IMR-90 (cell line): Measurements from ENCODE around the gene CAMK4. TPM values are rescaled to one million over a fixed set of nuclear protein-coding genes. Genes with fewer than 3 reads are reported as not detected.

Source experiments
- ATAC-seq: fragments of 200-7000 bp; cut with Tn5 transposase; 2 replicates; pipeline ENCODE4 v1.9.1; 2020; ENCODE audit warnings: low read depth, mild to moderate bottlenecking, moderate library complexity
- BruUV-seq: library from RNA; stranded (reverse); fragments of 400-500 nt; replicated peaks from 2 replicates; lab custom pipeline; 2021; lab: Mats Ljungman, UMichigan
- CTCF ChIA-PET: fragments of 300-600 bp; formaldehyde crosslinking; extraction: SDS; loops from one replicate; lab custom pipeline; 2021; ENCODE audit warnings: antibody characterized with exemption; lab: Yijun Ruan, JAX
- POLR2A ChIA-PET: fragments of 300-600 bp; sonication (Branson Sonifier 250); formaldehyde crosslinking; loops from one replicate; lab custom pipeline; 2022; ENCODE audit warnings: antibody characterized with exemption; ENCODE audit not compliant: unreplicated experiment; lab: Charles Lee
- DNase-seq: peaks from one replicate; pipeline ENCODE4 v3.0.0; 2013
- H2AFZ ChIP-seq: replicated peaks from 2 replicates; pipeline ENCODE3; 2013; ENCODE audit warnings: low read length, mild to moderate bottlenecking; ENCODE audit not compliant: poor library complexity
- H2AK5ac ChIP-seq: 2 replicates; pipeline ENCODE4 v1.6.1; 2013; ENCODE audit warnings: low read depth, low read length, inconsistent platforms
- H2AK9ac ChIP-seq: replicated peaks from 2 replicates; pipeline ENCODE3; 2013; ENCODE audit warnings: mild to moderate bottlenecking, low read depth, low read length, moderate library complexity; ENCODE audit not compliant: poor library complexity
- H2BK120ac ChIP-seq: 2 replicates; pipeline ENCODE4 v1.6.1; 2013; ENCODE audit warnings: low read depth, low read length, inconsistent platforms
- H2BK15ac ChIP-seq: 3 replicates; pipeline ENCODE4 v1.6.1; 2013; ENCODE audit warnings: low read depth, low read length, inconsistent platforms
- H2BK20ac ChIP-seq: 2 replicates; pipeline ENCODE4 v1.6.1; 2013; ENCODE audit warnings: low read depth, mild to moderate bottlenecking, inconsistent platforms, low read length, moderate library complexity
- H2BK5ac ChIP-seq: 2 replicates; pipeline ENCODE4 v1.6.1; 2013; ENCODE audit warnings: mild to moderate bottlenecking, low read depth, low read length, inconsistent platforms; ENCODE audit not compliant: poor library complexity, severe bottlenecking
- H3K14ac ChIP-seq: replicated peaks from 2 replicates; pipeline ENCODE4 v1.6.1; 2013; ENCODE audit warnings: low read depth, low read length, inconsistent platforms
- H3K18ac ChIP-seq: 2 replicates; pipeline ENCODE4 v1.6.1; 2013; ENCODE audit warnings: low read depth, low read length, control low read depth
- H3K23ac ChIP-seq: 2 replicates; pipeline ENCODE4 v1.6.1; 2013; ENCODE audit warnings: low read depth, low read length, inconsistent platforms
- H3K27ac ChIP-seq: 2 replicates; pipeline ENCODE4 v1.5.1; 2013; ENCODE audit warnings: mild to moderate bottlenecking, control low read depth, low read length; ENCODE audit not compliant: insufficient read depth
- H3K27me3 ChIP-seq: 2 replicates; pipeline ENCODE4 v1.6.1; 2013; ENCODE audit warnings: low read length; ENCODE audit not compliant: control insufficient read depth, insufficient read depth
- H3K36me3 ChIP-seq: 2 replicates; pipeline ENCODE4 v1.6.1; 2013; ENCODE audit warnings: low read length, mixed read lengths; ENCODE audit not compliant: control insufficient read depth, insufficient read depth
- H3K4ac ChIP-seq: 2 replicates; pipeline ENCODE4 v1.6.1; 2013; ENCODE audit warnings: low read depth, low read length, inconsistent platforms
- H3K4me1 ChIP-seq: 2 replicates; pipeline ENCODE4 v1.6.1; 2013; ENCODE audit warnings: low read length, mixed read lengths; ENCODE audit not compliant: control insufficient read depth, insufficient read depth
- H3K4me2 ChIP-seq: 2 replicates; pipeline ENCODE4 v1.6.1; 2013; ENCODE audit warnings: low read depth, mild to moderate bottlenecking, control low read depth, low read length, moderate library complexity
- H3K4me3 ChIP-seq: 2 replicates; pipeline ENCODE4 v1.5.1; 2013; ENCODE audit warnings: low read depth, mild to moderate bottlenecking, control low read depth, low read length, moderate library complexity; ENCODE audit not compliant: insufficient read depth
- H3K56ac ChIP-seq: 2 replicates; pipeline ENCODE4 v1.6.1; 2013; ENCODE audit warnings: low read length, inconsistent platforms; ENCODE audit not compliant: insufficient read depth; ENCODE audit errors: extremely low read depth
- H3K79me1 ChIP-seq, 2 experiments: 2 replicates each; pipeline ENCODE4 v1.6.1; 2013; ENCODE audit warnings: low read length in 2 of 2, inconsistent platforms in 1 of 2, low read depth in 1 of 2
- H3K9ac ChIP-seq: 2 replicates; pipeline ENCODE4 v1.6.1; 2013; ENCODE audit warnings: low read depth, low read length, control low read depth
- H3K9me1 ChIP-seq: 2 replicates; pipeline ENCODE4 v1.6.1; 2013; ENCODE audit warnings: low read length, inconsistent platforms; ENCODE audit not compliant: insufficient read depth
- H3K9me3 ChIP-seq: 2 replicates; pipeline ENCODE4 v1.6.1; 2013; ENCODE audit warnings: low read length; ENCODE audit not compliant: control insufficient read depth, insufficient read depth
- H4K20me1 ChIP-seq: 2 replicates; pipeline ENCODE4 v1.6.1; 2013; ENCODE audit warnings: low read length, inconsistent platforms; ENCODE audit not compliant: insufficient read depth
- H4K5ac ChIP-seq: 2 replicates; pipeline ENCODE4 v1.6.1; 2013; ENCODE audit warnings: mild to moderate bottlenecking, low read depth, low read length, control low read depth
- H4K8ac ChIP-seq, 2 experiments: 2 replicates each; pipeline ENCODE4 v1.6.1; 2013; ENCODE audit warnings: low read depth in 2 of 2, low read length in 2 of 2, control low read depth in 1 of 2, inconsistent platforms in 1 of 2
- H4K91ac ChIP-seq: 2 replicates; pipeline ENCODE4 v1.6.1; 2013; ENCODE audit warnings: low read depth, low read length, inconsistent platforms; ENCODE audit not compliant: insufficient read depth
- BHLHE40 ChIP-seq: fragments of 150-350 bp; IDR thresholded peaks from 2 replicates; pipeline ENCODE4 v1.6.1; 2016; ENCODE audit warnings: mild to moderate bottlenecking, low read depth, low read length
- POLR2A ChIP-seq: IDR thresholded peaks from 2 replicates; pipeline ENCODE4 v1.6.1; 2012; ENCODE audit warnings: mild to moderate bottlenecking, low read depth, low read length
- RAD21 ChIP-seq: IDR thresholded peaks from 2 replicates; pipeline ENCODE4 v1.6.1; 2012; ENCODE audit warnings: low read length, improper control_type of control experiment
- RCOR1 ChIP-seq: IDR thresholded peaks from 2 replicates; pipeline ENCODE4 v1.6.1; 2012; ENCODE audit warnings: mild to moderate bottlenecking, low read length, improper control_type of control experiment; ENCODE audit not compliant: insufficient replicate concordance
- RFX5 ChIP-seq: IDR thresholded peaks from 2 replicates; pipeline ENCODE4 v1.8.0; 2012; ENCODE audit warnings: low read depth, mild to moderate bottlenecking, low read length, moderate library complexity
- SMC3 ChIP-seq: fragments of 150-350 bp; IDR thresholded peaks from 2 replicates; pipeline ENCODE4 v1.6.1; 2016; ENCODE audit warnings: low read depth, mild to moderate bottlenecking, antibody characterized with exemption, low read length, moderate library complexity
- WGBS, 2 experiments: methylation state at CpG; one replicate each; pipeline versions ENCODE4 v1.1.5 to v1.1.7; 2013; ENCODE audit warnings: missing lambda C conversion rate in 2 of 2; ENCODE audit not compliant: insufficient read length in 1 of 2; ENCODE audit errors: extremely low coverage in 2 of 2; 5-methylcytosine and 5-hydroxymethylcytosine counted together
- dilution Hi-C: fragments of 300-500 bp; cut with HindIII; formaldehyde crosslinking; loops from one replicate; pipeline ENCODE4 v1.14.3; 2018; ENCODE audit warnings: low sequenced_read_pairs; ENCODE audit not compliant: unreplicated experiment
- in situ Hi-C: fragments of 300-500 bp; cut with MboI; formaldehyde crosslinking; loops from 3 replicates; pipeline ENCODE4 v1.14.3; 2019; ENCODE audit warnings: low sequenced_read_pairs, inconsistent platforms, mixed read lengths
- intact Hi-C: fragments of 100-400 bp; cut with micrococcal nuclease; formaldehyde crosslinking; loops from 2 replicates; pipeline ENCODE4 v1.10.0; 2022
- polyA plus RNA-seq, 3 experiments: library from polyadenylated mRNA; depleted of rRNA; stranded (reverse); fragments of >200 nt; gene quantifications; 2 replicates each; pipeline ENCODE4 v1.2.3, GENCODE V29; 2012; ENCODE audit warnings: low replicate concordance in 1 of 3
- total RNA-seq: library from RNA; depleted of rRNA; stranded (reverse); fragments of >200 nt; gene quantifications from 2 replicates; pipeline ENCODE4 v1.2.3, GENCODE V29; 2012
- TF ChIP-seq, protein P1 (sequence below): conservative IDR thresholded peaks from 2 replicates; pipeline ENCODE4 v1.5.1; 2012; ENCODE audit warnings: mild to moderate bottlenecking, low read depth, low read length, improper control_type of control experiment
- TF ChIP-seq, protein P2 (sequence below): fragments of 150-350 bp; IDR thresholded peaks from 2 replicates; pipeline ENCODE4 v1.6.1; 2016; ENCODE audit warnings: low read depth, mild to moderate bottlenecking, low read length, moderate library complexity, borderline replicate concordance

Gene CAMK4
- total and polyA plus RNA-seq, 2 of the 4 experiments (the other 2 are of a cell fraction) = 3.7 to 4.8 TPM

DNA sequence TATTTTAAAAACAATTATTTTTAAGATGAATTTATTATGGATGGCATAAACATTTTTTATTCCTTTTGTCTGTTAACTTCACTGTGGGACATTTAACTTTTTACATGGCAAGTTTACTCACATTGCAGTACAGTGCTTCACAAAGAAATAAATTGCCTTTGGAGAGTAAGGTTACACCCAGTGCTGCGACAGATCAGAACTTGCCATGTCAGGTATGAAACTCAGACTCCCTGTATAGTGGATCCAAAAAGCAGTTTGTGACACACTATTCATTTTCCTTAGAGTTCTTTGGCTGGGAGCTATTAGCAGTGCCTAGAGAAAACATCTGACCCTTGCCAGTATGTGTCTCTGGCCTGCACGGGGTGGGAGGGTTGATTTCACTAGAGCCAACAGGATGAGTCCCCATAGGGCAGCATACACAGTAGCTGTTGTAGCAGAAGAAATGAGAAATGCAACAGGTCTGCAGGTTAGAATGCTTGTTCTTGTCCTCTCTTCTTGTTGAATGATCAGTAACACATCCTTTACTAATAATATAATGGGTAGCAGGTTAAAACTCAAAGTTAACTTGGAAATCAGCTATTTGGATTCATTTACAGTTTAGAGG, 245.2 kb downstream of the CAMK4 start:
- ChIA-PET POLR2A (no interaction called here), CTCF (interaction anchor here (0.5 to 1.6 kb wide), 3 partner anchors 8 to 54 kb away, joined by 3 to 4 read pairs (median 3); no protein-coding TSS in a partner anchor)
- Histone ChIP-seq H3K56ac (no peak overlapping the region), H2AK9ac (no peak overlapping the region), H3K18ac (no peak overlapping the region), H3K4ac (no peak overlapping the region), H4K20me1 (no peaks in the 10 kb centered on the region), H3K14ac (no peak overlapping the region), H2AK5ac (no peak overlapping the region), H2BK5ac (no peak overlapping the region), H4K8ac (no peak overlapping the region), H3K79me1 (no peaks in the 10 kb centered on the region), H3K4me3 (no peak overlapping the region), H2AFZ (no peak overlapping the region), H2BK120ac (no peak overlapping the region), H3K4me2 (no peak overlapping the region), H2BK15ac (no peak overlapping the region), H3K4me1 (peaks cover 2% of the 10 kb centered on the region; the same call in 1 of the 2 replicates), H4K91ac (no peak overlapping the region), H4K5ac (no peak overlapping the region), H3K27ac (no peak overlapping the region), H3K9me3 (no peaks in the 10 kb centered on the region), H3K23ac (no peak overlapping the region), H2BK20ac (no peak overlapping the region), H3K9me1 (peaks cover 3% of the 10 kb centered on the region; the same call in 1 of the 2 replicates), H3K27me3 (no peaks in the 10 kb centered on the region), H3K9ac (no peak overlapping the region), H3K36me3 (no peaks in the 10 kb centered on the region)
- DNase-seq = no peak
- no peak for ATAC-seq
- WGBS, 2 experiments = no CpG with 5 or more reads among the region's 2 CpGs
- intact Hi-C loops = no loop called here
- dilution Hi-C loops = no loop called here
- in situ Hi-C loops = loop anchor here (10.0 to 25.0 kb wide), 2 partner anchors 305 to 707 kb away; no protein-coding TSS in a partner anchor
- BruUV-seq = no TSS peak
- TF ChIP-seq, protein P1, sequence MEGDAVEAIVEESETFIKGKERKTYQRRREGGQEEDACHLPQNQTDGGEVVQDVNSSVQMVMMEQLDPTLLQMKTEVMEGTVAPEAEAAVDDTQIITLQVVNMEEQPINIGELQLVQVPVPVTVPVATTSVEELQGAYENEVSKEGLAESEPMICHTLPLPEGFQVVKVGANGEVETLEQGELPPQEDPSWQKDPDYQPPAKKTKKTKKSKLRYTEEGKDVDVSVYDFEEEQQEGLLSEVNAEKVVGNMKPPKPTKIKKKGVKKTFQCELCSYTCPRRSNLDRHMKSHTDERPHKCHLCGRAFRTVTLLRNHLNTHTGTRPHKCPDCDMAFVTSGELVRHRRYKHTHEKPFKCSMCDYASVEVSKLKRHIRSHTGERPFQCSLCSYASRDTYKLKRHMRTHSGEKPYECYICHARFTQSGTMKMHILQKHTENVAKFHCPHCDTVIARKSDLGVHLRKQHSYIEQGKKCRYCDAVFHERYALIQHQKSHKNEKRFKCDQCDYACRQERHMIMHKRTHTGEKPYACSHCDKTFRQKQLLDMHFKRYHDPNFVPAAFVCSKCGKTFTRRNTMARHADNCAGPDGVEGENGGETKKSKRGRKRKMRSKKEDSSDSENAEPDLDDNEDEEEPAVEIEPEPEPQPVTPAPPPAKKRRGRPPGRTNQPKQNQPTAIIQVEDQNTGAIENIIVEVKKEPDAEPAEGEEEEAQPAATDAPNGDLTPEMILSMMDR = no peak
- TF ChIP-seq POLR2A (no peak), BHLHE40 (no peak), RCOR1 (no peak), RAD21 (no peak), SMC3 (no peak), RFX5 (no peak)
- TF ChIP-seq, protein P2, sequence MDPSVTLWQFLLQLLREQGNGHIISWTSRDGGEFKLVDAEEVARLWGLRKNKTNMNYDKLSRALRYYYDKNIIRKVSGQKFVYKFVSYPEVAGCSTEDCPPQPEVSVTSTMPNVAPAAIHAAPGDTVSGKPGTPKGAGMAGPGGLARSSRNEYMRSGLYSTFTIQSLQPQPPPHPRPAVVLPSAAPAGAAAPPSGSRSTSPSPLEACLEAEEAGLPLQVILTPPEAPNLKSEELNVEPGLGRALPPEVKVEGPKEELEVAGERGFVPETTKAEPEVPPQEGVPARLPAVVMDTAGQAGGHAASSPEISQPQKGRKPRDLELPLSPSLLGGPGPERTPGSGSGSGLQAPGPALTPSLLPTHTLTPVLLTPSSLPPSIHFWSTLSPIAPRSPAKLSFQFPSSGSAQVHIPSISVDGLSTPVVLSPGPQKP = no peak
